Keratinocyte (primary cell): ENCODE data around the gene PYCR2. TPM values are rescaled to one million over a fixed set of nuclear protein-coding genes. Genes with fewer than 3 reads are reported as not detected.

Source experiments
- DNase-seq: peaks from one replicate; pipeline ENCODE4 v3.0.0-alpha.2; 2011; ENCODE audit warnings: low read depth, missing footprints, low spot score
- FAIRE-seq: peaks from 2 replicates; lab custom pipeline; 2011; peaks lifted over from hg19 to GRCh38; lab: Jason Lieb, UNC
- H2AFZ ChIP-seq: 2 replicates; pipeline ENCODE4 v1.6.0; 2012; ENCODE audit warnings: low read length, control low read depth, inconsistent platforms; ENCODE audit not compliant: control insufficient read depth
- H3K27ac ChIP-seq: 2 replicates; pipeline ENCODE4 v1.5.1; 2011; ENCODE audit warnings: low read length; ENCODE audit not compliant: control insufficient read depth, insufficient read depth
- H3K27me3 ChIP-seq: 3 replicates; pipeline ENCODE4 v1.6.0; 2011; ENCODE audit warnings: low read length; ENCODE audit not compliant: control insufficient read depth, insufficient read depth; ENCODE audit errors: extremely low read depth
- H3K36me3 ChIP-seq, 2 experiments: 2 replicates in 1 of 2; 3 replicates in 1 of 2; pipeline ENCODE4 v1.5.1; 2011; ENCODE audit warnings: low read length in 2 of 2, mild to moderate bottlenecking in 1 of 2; ENCODE audit not compliant: control insufficient read depth in 2 of 2, insufficient read depth in 2 of 2; ENCODE audit errors: extremely low read depth in 1 of 2
- H3K4me1 ChIP-seq: 3 replicates; pipeline ENCODE4 v1.5.1; 2011; ENCODE audit warnings: low read length; ENCODE audit not compliant: control insufficient read depth, insufficient read depth; ENCODE audit errors: extremely low read depth
- H3K4me2 ChIP-seq: 3 replicates; pipeline ENCODE4 v1.6.0; 2011; ENCODE audit warnings: low read depth, low read length; ENCODE audit not compliant: control insufficient read depth, insufficient read depth; ENCODE audit errors: extremely low read depth
- H3K4me3 ChIP-seq, 3 experiments: fragments of 200-600 bp in 1 of 3; sonication (generic) in 1 of 3; 2 replicates in 2 of 3; 3 replicates in 1 of 3; pipeline ENCODE4 v1.5.1; 2011 to 2016; ENCODE audit warnings: low read length in 3 of 3, mild to moderate bottlenecking in 3 of 3, control low read depth in 2 of 3, inconsistent platforms in 1 of 3, low read depth in 1 of 3, mixed read lengths in 1 of 3, mixed run types in 1 of 3, moderate library complexity in 1 of 3; ENCODE audit not compliant: control insufficient read depth in 2 of 3, insufficient read depth in 2 of 3; ENCODE audit errors: extremely low read depth in 1 of 3
- H3K79me2 ChIP-seq: 2 replicates; pipeline ENCODE4 v1.6.0; 2012; ENCODE audit warnings: low read length; ENCODE audit not compliant: control insufficient read depth, insufficient read depth
- H3K9ac ChIP-seq: 3 replicates; pipeline ENCODE4 v1.6.0; 2011; ENCODE audit warnings: low read length; ENCODE audit not compliant: control insufficient read depth, insufficient read depth; ENCODE audit errors: extremely low read depth
- H3K9me1 ChIP-seq: 3 replicates; pipeline ENCODE4 v1.6.0; 2011; ENCODE audit warnings: low read length; ENCODE audit not compliant: control insufficient read depth, insufficient read depth; ENCODE audit errors: extremely low read depth
- H3K9me3 ChIP-seq: 2 replicates; pipeline ENCODE4 v1.5.1; 2012; ENCODE audit warnings: low read depth, low read length; ENCODE audit not compliant: control insufficient read depth
- H4K20me1 ChIP-seq: 3 replicates; pipeline ENCODE4 v1.6.0; 2011; ENCODE audit warnings: low read length; ENCODE audit not compliant: control insufficient read depth, insufficient read depth; ENCODE audit errors: extremely low read depth
- EZH2 ChIP-seq: IDR thresholded peaks from one replicate; pipeline ENCODE4 v1.6.1; 2012; ENCODE audit warnings: inconsistent platforms, mild to moderate bottlenecking, low read length, moderate library complexity
- dilution Hi-C: fragments of 300-500 bp; cut with MboI; formaldehyde crosslinking; loops from one replicate; pipeline ENCODE4 v1.7.0; 2020; ENCODE audit warnings: low sequenced_read_pairs; ENCODE audit not compliant: extremely low pct_ligation_motif_present
- polyA plus RNA-seq, 5 experiments: library from polyadenylated mRNA; depleted of rRNA in 3 of 5; stranded (reverse) in 3 of 5; stranded (forward) in 1 of 5; unstranded in 1 of 5; fragments of >200 nt; gene quantifications; 1 replicate in 1 of 5; 2 replicates in 3 of 5; 3 replicates in 1 of 5; pipeline versions ENCODE4 v1.2.1 to v1.2.3, GENCODE V29; 2011 to 2012; ENCODE audit warnings: missing spikeins in 2 of 5, low read depth in 1 of 5, low replicate concordance in 1 of 5
- small RNA-seq, 3 experiments: library from RNA; depleted of rRNA; stranded (forward); fragments of <200 nt; gene quantifications; one replicate each; pipeline ENCODE3, GENCODE V24; 2012; ENCODE audit warnings: low read depth in 3 of 3, low replicate concordance in 1 of 3; ENCODE audit not compliant: insufficient read length in 3 of 3
- TF ChIP-seq, protein P1 (sequence below), 3 experiments: IDR thresholded peaks in 1 of 3; conservative IDR thresholded peaks in 1 of 3; optimal IDR thresholded peaks in 1 of 3; 2 replicates in 2 of 3; 3 replicates in 1 of 3; pipeline versions ENCODE3 to v1.5.1; 2011; ENCODE audit warnings: low read length in 3 of 3, mild to moderate bottlenecking in 3 of 3, moderate library complexity in 2 of 3, control low read depth in 1 of 3, inconsistent platforms in 1 of 3; ENCODE audit not compliant: insufficient read depth in 2 of 3; ENCODE audit errors: extremely low read depth in 1 of 3

The PYCR2 gene
- polyA plus RNA-seq, 1 donor (not counting 4 experiments of a cell fraction or from before 2014, with no cell fraction given): 45.5 TPM

- dilution Hi-C loops: no loop called here
- peaks cover 8% of the 10 kb centered on the region for H4K20me1 ChIP-seq
- no peaks in the 10 kb centered on the region for H3K27me3 ChIP-seq
- no peak overlapping the region for H3K9ac ChIP-seq
- H3K79me2 ChIP-seq: no peaks in the 10 kb centered on the region
- peaks cover 11% of the 10 kb centered on the region for H3K4me1 ChIP-seq
- DNase-seq (no peak), FAIRE-seq (no peak)
- no peak for TF ChIP-seq EZH2
- TF ChIP-seq, protein P1, sequence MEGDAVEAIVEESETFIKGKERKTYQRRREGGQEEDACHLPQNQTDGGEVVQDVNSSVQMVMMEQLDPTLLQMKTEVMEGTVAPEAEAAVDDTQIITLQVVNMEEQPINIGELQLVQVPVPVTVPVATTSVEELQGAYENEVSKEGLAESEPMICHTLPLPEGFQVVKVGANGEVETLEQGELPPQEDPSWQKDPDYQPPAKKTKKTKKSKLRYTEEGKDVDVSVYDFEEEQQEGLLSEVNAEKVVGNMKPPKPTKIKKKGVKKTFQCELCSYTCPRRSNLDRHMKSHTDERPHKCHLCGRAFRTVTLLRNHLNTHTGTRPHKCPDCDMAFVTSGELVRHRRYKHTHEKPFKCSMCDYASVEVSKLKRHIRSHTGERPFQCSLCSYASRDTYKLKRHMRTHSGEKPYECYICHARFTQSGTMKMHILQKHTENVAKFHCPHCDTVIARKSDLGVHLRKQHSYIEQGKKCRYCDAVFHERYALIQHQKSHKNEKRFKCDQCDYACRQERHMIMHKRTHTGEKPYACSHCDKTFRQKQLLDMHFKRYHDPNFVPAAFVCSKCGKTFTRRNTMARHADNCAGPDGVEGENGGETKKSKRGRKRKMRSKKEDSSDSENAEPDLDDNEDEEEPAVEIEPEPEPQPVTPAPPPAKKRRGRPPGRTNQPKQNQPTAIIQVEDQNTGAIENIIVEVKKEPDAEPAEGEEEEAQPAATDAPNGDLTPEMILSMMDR (optimal IDR thresholded peaks at IDR 0.05 in 1 of 3, IDR thresholded peaks at IDR 0.05 in 1 of 3, conservative IDR thresholded peaks at IDR 0.05 in 1 of 3; ENCODE audit: extremely low read depth in 1 of 3, insufficient read depth in 2 of 3, low read length in 3 of 3): no peak
- H3K4me3 ChIP-seq: no peak overlapping the region
- no peak overlapping the region for H2AFZ ChIP-seq
- no peak overlapping the region for H3K27ac ChIP-seq
- H3K9me3 ChIP-seq: no peaks in the 10 kb centered on the region
- H3K36me3 ChIP-seq: peaks cover 23 to 38% of the 10 kb centered on the region in 2 experiments
- H3K9me1 ChIP-seq: peaks cover 6% of the 10 kb centered on the region
- H3K4me2 ChIP-seq: no peak overlapping the region
Observed at GRCh38 chr1:225870911-225871310, 53.1 kb downstream of the PYCR2 start.

Small RNA genes within 50 kb of the gene (small RNA-seq; reads per million reads assigned to genes)
- gene AL117348.1 (0 reads per million in 3 experiments), gene NDUFA3P3 (0 reads per million in 3 experiments)

Other genes with a start within 250 kb of the PYCR2 start
- 220 to 441 TPM (median 254 TPM) in 3 replicates for gene SRP9, start 146.4 kb downstream of the PYCR2 start, polyA plus RNA-seq
- 4.7 to 12.1 TPM (median 6.4 TPM) in 3 replicates for gene EPHX1, start 114.1 kb downstream of the PYCR2 start, polyA plus RNA-seq
- gene TMEM63A, start 41.9 kb downstream of the PYCR2 start, polyA plus RNA-seq: 15.7 to 18.7 TPM (median 16.5 TPM) in 3 replicates
- not detected in 3 replicates for gene LEFTY1, start 35.1 kb downstream of the PYCR2 start, polyA plus RNA-seq
- not detected in 3 replicates for gene LEFTY2, start 17.0 kb upstream of the PYCR2 start, polyA plus RNA-seq
- 11.3 to 15.9 TPM (median 13.4 TPM) in 3 replicates for gene SDE2, start 75.1 kb upstream of the PYCR2 start, polyA plus RNA-seq
- 221 to 358 TPM (median 291 TPM) in 3 replicates for gene H3-3A, start 138.5 kb upstream of the PYCR2 start, polyA plus RNA-seq